Adrenal gland (tissue), 5 donors: ENCODE data around the gene TMEM33.

Experiments
- CTCF ChIP-seq, 6 experiments: fragments of 450-650 bp in 4 of 6; fragments of 200-600 bp in 2 of 6; sonication (generic) in 1 of 6; IDR thresholded peaks; 1 replicate in 5 of 6; 2 replicates in 1 of 6; pipeline versions ENCODE4 v1.5.1 to v1.8.0; 2016 to 2021; ENCODE audit warnings: antibody characterized with exemption in 6 of 6, mild to moderate bottlenecking in 2 of 6, moderate library complexity in 1 of 6
- POLR2A ChIP-seq, 2 donors: fragments of 450-650 bp; IDR thresholded peaks; one replicate each; pipeline ENCODE4 v1.6.1; 2017; ENCODE audit warnings: antibody characterized with exemption in 2 of 2, mild to moderate bottlenecking in 2 of 2, moderate library complexity in 1 of 2
- donor health status: DM: no; HTN: no; CAD: no.

DNA sequence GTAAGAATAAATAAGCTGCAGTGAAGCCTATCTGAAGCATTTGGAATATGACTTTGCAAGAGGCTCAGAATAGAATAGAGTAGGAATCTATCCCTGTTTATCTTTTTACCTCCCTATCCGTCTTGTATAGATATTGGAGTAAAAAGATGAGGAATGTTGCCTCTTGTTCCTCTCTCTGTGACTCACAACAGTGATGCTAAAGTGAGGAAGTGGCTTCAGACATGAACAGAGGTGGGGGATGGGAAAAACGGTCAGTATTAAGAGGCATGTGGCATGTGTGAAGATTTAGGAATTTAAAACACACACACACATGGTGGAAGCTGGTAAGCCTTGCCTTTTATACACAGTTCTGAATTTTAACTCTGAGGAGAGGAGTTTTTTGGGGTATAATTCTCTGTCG is 42.5 kb downstream of the TMEM33 start:
- TF ChIP-seq CTCF (IDR thresholded peaks at IDR 0.05) (no peak), POLR2A (IDR thresholded peaks at IDR 0.05) (no peak)
